ENCODE data around the gene SYCN.
"Not testable (repeated sequence)": the region's sequence is repeated elsewhere in the genome, so short reads cannot be mapped to it uniquely, and the experiment has no call there.

SYCN gene, protein sequence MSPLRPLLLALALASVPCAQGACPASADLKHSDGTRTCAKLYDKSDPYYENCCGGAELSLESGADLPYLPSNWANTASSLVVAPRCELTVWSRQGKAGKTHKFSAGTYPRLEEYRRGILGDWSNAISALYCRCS

DNA sequence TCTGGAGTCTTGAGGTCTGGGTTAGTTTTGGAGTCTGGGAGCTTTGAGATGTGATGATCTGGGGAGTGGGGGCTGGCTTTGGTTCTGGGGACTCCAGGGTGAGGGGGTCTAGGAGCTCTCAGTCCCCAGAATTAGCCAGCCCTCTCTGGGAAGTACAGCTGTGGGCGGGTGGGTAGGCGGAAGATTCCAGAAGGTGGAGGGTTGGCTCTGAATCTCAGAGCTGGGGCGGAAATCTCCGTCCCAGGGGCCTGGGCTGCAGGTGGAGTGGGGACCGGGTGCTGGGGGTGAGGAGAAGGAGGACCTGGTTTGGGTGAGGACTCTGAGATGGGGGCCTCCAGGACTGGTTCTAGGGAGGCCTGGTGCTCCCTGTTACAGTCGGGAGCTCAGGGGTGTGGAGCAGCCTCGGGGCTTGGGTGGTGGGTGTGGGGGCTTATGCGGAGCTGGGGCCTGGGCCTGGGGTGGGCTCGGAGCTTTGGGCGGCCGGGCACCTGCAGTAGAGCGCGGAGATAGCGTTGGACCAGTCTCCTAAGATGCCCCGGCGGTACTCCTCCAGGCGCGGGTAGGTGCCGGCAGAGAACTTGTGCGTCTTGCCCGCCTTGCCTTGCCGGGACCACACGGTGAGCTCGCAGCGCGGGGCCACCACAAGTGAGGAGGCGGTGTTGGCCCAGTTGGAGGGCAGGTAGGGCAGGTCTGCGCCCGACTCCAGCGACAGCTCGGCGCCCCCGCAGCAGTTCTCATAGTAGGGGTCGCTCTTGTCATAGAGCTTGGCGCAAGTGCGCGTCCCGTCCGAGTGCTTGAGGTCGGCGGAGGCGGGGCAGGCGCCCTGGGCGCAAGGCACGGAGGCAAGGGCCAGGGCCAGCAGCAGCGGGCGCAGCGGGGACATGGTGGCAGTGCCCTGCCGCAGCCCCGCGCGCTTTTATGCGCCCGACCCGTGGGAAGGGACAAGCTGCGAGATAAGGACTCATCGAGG, at the start of gene SYCN:
TSS of gene SYCN (minus strand) at position 892 of the 970 bp plus-strand sequence. CDS start at position 883, 9 bp downstream.
- no peak for DNase-seq

DNA sequence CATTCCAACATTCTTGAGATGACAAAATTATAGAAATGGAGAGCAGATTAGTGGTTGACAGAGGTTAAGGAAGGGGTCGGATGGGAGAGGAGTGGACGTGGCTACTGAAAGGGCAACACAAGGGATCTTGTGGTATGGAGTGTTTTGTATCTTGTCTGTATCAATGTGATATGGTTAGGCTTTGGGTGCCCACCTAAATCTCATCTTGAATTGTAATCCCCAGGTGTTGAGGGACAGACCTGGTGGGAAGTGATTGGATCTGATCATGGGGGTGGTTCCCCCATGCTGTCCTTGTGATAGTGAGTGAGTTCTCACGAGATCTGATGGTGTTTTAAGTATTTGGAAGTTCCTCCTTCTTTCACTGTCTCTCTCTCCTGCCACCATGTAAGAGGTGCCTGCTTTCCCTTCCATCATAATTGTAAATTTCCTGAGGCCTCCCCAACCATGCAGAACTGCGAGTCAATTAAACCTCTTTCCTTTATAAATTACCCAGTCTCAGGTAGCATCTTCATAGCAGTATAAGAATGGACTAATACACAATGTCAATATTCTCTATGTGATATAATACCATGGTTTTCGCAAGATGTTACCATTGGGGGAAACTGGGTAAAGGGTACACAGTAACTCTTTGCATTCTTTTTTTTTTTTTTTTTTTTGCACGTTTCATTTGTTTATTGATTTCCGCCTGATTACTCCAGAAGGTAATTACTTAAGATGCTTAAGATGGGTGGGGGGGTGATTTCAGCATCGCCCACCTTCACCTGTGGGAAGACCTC, 49.5 kb upstream of the SYCN start:
- no peak for DNase-seq

DNA sequence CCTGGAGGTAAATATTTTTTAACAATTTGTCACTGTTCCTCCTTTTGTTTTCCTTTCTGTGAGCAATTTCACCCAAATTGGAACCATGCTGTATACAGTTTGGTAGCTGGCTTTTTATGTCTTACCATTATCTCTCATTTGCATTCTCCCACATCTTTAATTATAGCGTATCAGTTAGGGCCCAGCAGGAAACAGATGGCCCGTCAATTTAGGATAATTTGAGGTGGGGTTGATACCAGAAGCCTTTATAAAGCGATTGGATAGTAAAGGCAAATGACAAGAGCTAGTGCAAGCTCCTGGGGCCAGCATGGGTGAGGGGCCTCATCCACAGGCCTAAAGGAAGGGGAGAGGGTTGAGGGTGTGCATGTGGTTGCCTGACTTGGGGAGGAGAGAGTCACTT, 48.4 kb upstream of the SYCN start:
- DNase-seq: no peak

GRCh38 chr19:39251846-39252245, 47.8 kb upstream of the SYCN start:
- no peak for DNase-seq

DNA sequence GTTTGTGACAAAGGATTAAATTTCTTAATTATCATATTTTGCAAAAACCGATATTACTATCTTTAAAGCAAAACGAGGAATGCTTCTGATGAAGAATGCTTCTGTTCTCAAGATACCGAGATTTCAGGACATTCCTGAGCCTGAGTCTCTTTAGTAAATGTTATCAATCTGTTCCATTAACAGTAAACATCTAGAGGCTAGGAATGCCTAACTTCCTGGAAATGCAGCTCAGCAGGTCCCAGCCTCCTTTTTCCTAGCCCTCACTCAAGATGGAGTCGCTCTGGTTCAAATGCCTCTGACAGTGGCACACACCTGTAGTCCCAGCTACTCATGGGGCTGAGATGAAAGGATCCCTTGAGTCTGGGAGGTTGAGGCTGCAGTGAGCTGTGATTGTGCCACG, 47.0 kb upstream of the SYCN start:
- no peak for DNase-seq

DNA sequence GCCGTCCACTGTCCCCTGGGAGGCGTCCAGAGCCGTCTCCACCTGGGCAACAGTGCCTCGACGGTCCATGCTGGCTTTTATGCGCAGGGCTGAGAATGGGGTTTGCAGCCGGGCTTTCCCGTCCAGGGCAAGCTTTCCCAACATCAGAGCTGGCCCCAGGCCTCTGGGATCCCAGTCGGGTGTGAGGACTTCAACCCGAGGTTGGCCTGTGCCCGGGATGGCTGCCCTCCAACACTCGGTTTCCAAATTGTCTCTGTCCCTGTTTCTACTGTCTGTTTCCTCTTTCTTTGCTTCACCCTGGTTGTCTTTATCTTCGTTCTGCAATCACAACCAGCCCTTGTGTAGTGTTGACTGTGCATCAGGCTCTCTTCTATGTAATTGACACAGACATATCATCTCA, 44.7 kb upstream of the SYCN start, which contains the start of gene IFNL4:
TSS of gene IFNL4 (minus strand) at position 51 of the 400 bp plus-strand sequence.
- DNase-seq: no peak

DNA sequence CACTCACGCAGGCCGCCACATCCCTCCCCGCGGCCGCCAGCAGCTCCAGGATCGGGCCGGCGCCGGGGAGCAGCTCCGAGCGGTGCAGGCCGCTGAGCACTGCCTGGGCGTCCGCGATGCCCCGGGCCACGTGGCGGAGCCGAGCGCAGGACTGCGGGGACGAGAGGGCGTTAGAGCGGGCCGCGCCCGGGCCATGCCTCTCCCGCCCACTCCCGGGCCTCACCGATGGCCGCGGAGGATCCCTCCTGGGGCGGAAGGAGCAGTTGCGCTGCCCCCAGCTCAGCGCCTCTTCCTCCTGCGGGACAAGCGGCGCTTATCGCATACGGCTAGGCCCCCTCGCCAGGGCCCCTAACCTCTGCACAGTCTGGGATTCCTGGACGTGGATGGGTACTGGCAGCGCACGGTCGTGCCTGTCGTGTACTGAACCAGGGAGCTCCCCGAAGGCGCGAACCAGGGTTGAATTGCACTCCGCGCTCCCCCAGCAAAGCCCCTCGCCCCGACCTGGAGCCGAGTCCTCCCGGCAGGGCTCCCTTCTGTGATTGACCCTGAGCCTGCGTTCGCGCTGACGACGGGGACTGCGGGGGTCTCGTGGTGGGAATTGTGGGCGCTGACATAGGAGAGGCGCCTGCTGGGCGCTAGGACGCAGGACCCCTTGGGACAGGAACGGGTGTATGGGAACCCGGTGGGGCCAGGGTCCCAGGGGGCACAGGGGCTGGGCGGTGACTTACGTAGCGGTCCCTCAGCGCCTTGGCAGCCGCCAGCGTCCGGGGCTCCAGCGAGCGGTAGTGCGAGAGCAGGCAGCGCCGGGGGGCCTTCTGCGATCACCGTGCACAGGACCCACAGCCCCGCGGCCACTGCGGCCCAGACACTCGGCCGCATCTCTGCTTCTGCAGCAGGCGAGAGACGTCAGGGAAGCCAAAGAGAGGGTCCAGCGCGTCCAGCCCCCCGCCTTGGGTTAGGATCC, 43.9 kb upstream of the SYCN start:
- DNase-seq: no peak

DNA sequence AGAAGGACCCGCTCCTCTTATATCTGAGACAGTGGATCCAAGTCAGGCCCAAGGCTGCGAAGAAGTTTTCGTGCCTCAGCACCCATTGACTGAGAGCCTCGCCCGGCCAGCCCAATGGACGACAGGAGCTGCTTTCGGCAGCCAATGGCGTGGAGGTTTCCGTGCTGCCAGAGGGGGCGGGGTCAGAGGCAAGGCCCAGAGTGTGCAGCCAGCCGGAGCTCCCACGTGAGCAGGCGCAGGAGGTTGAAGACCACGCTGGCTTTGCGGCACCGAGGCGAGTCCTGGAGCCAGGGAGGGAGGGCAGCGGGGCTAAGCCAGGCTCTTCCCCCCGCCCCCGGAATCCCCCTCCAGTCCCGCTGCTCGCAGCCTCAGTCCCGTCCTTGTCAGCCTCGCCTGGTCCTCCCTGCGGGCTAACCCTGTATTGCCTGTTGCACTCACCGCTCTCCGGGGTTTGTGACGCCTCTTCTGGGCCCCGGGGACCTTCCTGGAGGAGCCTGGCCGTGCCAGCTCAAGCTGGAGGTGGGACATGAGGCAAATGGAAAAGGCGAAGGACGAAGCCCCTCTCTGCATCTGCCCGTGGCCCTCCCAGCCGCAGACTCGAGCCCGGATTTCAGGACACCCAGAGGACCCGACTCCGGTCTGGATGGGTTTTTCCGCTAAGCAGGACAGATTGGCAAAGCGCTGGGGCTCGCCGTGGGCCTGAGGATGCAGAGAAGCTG, 43.0 kb upstream of the SYCN start:
- DNase-seq: peak; percentile 63

- DNase-seq: not testable (repeated sequence)
Observed at GRCh38 chr19:39245166-39245565, 41.1 kb upstream of the SYCN start.

- not testable (repeated sequence) for DNase-seq
Observed at GRCh38 chr19:39244410-39245100, 40.5 kb upstream of the SYCN start, which contains the start of gene IFNL3. Gene IFNL3 (minus strand): TSS chr19:39245006. CDS start chr19:39244967, 39 bp downstream.

- not testable (repeated sequence) for DNase-seq
Observed at GRCh38 chr19:39243741-39244140, 39.7 kb upstream of the SYCN start.

- DNase-seq: no peak
Observed at GRCh38 chr19:39240421-39240820, 36.4 kb upstream of the SYCN start.

DNA sequence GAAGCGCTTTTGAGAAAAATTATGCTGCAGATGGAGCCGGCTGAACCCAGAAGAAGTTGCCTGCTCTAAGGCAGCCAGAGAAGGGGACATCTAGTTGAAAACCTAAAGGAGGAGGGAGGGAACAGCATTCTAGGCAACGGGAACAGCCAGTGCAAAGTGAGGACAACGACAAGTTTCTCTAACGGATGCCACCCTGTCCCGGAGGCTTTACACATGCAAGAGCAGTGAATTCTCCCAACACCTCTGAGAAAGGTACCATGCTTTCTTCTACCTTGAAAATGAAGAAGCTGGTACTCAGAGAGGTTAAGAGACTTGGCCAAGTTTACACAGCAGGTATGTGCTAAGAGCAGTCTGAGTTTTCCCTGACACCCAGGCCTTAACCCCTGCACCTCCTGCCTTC, 34.9 kb upstream of the SYCN start:
- no peak for DNase-seq

DNA sequence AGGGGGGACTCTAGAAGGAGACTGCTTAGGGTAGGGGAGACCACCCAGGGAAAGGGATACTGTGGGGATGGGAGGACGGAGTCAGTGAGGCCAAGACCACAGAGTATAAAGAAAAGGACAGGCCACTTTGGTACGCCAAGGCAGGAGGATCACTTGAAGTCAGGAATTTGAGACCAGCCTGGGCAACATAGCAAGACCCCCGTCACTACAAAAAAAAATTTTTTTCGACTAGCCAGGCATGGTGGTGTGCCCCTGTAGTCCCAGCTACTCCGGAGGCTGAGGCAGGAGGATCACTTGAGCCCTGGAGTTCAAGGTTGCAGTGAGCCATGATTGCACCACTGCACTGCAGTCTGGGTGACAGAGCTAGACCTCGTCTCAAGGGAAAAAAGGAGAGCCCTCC, 34.1 kb upstream of the SYCN start:
- no peak for DNase-seq

GRCh38 chr19:39237200-39238184, 33.4 kb upstream of the SYCN start:
- no peak for DNase-seq

DNA sequence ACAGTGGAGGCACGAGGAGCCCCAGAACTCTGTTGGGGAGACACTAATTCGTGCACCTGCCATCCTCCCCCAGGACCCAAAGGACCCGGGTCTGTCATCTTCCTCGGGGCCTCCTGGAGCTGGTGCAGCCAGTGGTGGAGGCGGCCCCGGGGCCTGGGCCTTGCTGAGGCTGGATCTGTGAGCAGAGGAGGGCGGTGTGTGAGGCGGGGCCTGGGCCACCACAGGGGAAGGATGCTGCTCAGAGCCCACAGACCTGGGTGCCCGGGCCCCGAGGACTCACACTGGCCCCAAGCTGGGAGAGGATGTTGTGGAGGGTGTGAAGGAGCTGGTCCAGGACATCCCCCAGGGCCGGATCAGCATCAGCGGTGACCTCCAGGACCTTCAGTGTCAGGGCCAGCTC, 32.5 kb upstream of the SYCN start:
- DNase-seq: no peak

- no peak for DNase-seq
Observed at GRCh38 chr19:39232708-39233107, 28.6 kb upstream of the SYCN start.

DNA sequence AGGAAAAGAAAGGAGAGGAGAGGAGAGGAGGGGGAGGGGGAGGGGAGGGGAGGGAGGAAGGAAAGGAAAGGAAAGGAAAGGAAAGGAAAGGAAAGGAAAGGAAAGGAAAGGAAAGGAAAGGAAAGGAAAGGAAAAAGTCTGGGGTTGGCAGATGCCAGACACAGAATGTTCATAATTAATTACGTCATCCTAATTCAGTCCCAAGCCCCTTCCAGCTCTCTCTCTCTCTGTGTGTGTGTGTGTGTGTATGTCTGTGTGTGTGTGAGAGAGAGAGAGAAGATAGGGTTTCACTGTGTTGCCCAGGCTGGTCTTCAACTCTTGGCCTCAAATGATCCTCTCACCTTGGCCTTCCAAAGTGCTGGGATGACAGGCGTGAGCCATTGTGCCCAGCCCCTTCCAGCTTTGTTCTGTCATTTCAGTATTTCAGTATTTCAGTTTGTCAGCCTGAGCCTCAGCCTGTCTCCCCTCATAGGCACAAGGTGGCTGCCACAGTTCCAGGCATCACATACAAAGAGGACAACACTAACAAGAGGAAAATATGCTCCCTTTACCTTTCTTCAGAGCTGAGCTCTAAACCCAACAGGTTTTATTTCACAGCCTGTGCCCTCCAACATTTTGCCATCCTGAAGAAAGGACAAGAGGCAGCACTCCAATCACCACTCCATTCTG, 26.2 kb upstream of the SYCN start:
- DNase-seq: no peak

DNA sequence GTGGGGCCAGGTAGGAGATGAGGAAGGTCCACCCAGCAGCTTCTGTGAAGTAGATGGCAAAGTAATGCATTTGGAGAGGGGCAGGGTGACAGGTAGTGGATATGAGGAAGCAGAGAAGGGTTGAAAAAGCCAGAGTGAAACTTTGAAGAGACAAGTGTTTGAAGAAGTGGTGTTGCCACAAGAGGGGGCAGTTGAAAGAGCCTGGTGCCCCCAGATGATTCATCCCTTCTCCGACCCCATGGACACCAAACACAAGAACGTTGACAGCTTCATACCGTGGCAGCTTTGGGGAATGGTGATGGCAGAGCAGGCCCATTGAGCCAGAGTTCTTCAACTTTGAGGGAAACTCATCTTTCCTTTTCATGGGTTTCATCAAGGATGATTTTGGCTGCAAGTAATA, 20.8 kb upstream of the SYCN start:
- no peak for DNase-seq

Data from femur (tissue), 1 donor.